Measurements from ENCODE around the gene USP6NL. TPM values are rescaled to one million over a fixed set of nuclear protein-coding genes. Genes with fewer than 3 reads are reported as not detected.
A peak's percentile ranks its signal among the peaks of the same experiment; 100 is the strongest.

Gene USP6NL
- polyA plus RNA-seq, 3 donors: 5.5 to 7.7 (median 6.7) TPM

DNA sequence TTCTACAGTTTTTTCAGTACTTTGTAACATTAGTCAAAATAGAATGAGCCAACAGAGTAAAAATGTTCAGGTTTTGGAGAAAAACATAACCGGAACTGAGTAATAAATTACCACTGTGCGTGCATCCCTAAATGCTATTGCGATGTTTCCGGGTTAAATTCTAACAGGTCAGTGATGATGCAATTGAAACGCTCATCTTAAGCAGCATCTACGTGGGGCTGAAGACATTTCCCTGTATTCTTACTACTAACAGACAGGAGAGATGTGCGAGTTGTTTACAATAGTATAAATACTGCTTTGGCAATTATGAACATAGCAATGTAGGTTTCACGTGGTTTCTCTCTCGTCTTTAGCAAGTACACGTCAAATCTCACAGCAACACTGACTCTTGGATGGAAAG, 149.4 kb downstream of the USP6NL start:
- H3K27me3 ChIP-seq (ENCODE audit: control insufficient read depth in 2 of 2, insufficient read depth in 2 of 2, low read length in 2 of 2): no peaks in the 10 kb centered on the region
- peaks cover 22 to 39% of the 10 kb centered on the region in 2 donors for H3K36me3 ChIP-seq (replicated peaks in 1 of 2; ENCODE audit: control insufficient read depth in 1 of 2, insufficient read depth in 2 of 2, low read length in 2 of 2)
- no peaks in the 10 kb centered on the region for H4K20me1 ChIP-seq (ENCODE audit: insufficient read depth, low read length)
- H3K4me3 Mint-ChIP-seq: no peak overlapping the region
- H3K36me3 Mint-ChIP-seq: peaks cover 40 to 46% of the 10 kb centered on the region in 2 donors
- intact Hi-C loops (cut with micrococcal nuclease): no loop called here
- no peak overlapping the region for H2AFZ ChIP-seq (ENCODE audit: insufficient read depth, low read depth, low read length, poor library complexity, severe bottlenecking)
- H3K9me3 ChIP-seq (replicated peaks in 1 of 2; ENCODE audit: control insufficient read depth in 1 of 2, insufficient read depth in 1 of 2, low read length in 2 of 2): no peaks in the 10 kb centered on the region
- no peak overlapping the region for H3K9ac ChIP-seq (ENCODE audit: insufficient read depth, low read length, poor library complexity, severe bottlenecking)
- H3K27ac Mint-ChIP-seq: peak overlapping the region in 1 of 7 donors; percentile 13
- TF ChIP-seq CTCF (IDR thresholded peaks at IDR 0.05): no peak
- 96% methylated on average over 6 of the region's 10 CpGs for WGBS (ENCODE audit: insufficient coverage)
- DNase-seq: no peak
- peaks cover 0 to 1% (median 0%) of the 10 kb centered on the region in 3 donors for H3K27me3 Mint-ChIP-seq (ENCODE audit: low read depth in 3 of 3)
- no peak overlapping the region for H3K27ac ChIP-seq (ENCODE audit: low read depth in 1 of 2, low read length in 2 of 2)
- no peaks in the 10 kb centered on the region for H3K4me1 ChIP-seq (ENCODE audit: control insufficient read depth in 1 of 2, insufficient read depth in 2 of 2, low read length in 2 of 2)
- no peaks in the 10 kb centered on the region for H3K4me1 Mint-ChIP-seq
- no peak overlapping the region for H3K4me3 ChIP-seq (replicated peaks in 1 of 3; ENCODE audit: low read depth in 2 of 3, low read length in 3 of 3)
- H3K79me2 ChIP-seq (ENCODE audit: insufficient read depth, low read length): no peaks in the 10 kb centered on the region
- no peak overlapping the region for H3K4me2 ChIP-seq (replicated peaks; ENCODE audit: extremely low read depth, low read length, poor library complexity, severe bottlenecking)
- H3K9me3 Mint-ChIP-seq: no peaks in the 10 kb centered on the region

GRCh38 chr10:11457336-11457735, 154.1 kb downstream of the USP6NL start:
- Histone ChIP-seq H3K79me2 (ENCODE audit: insufficient read depth, low read length) (no peaks in the 10 kb centered on the region), H2AFZ (ENCODE audit: insufficient read depth, low read depth, low read length, poor library complexity, severe bottlenecking) (no peak overlapping the region), H3K27ac (ENCODE audit: low read depth in 1 of 2, low read length in 2 of 2) (no peak overlapping the region), H4K20me1 (ENCODE audit: insufficient read depth, low read length) (no peaks in the 10 kb centered on the region), H3K27me3 (ENCODE audit: control insufficient read depth in 2 of 2, insufficient read depth in 2 of 2, low read length in 2 of 2) (no peaks in the 10 kb centered on the region), H3K9me3 (replicated peaks in 1 of 2; ENCODE audit: control insufficient read depth in 1 of 2, insufficient read depth in 1 of 2, low read length in 2 of 2) (no peaks in the 10 kb centered on the region), H3K4me3 (replicated peaks in 1 of 3; ENCODE audit: low read depth in 2 of 3, low read length in 3 of 3) (no peak overlapping the region), H3K4me1 (ENCODE audit: control insufficient read depth in 1 of 2, insufficient read depth in 2 of 2, low read length in 2 of 2) (no peaks in the 10 kb centered on the region), H3K36me3 (replicated peaks in 1 of 2; ENCODE audit: control insufficient read depth in 1 of 2, insufficient read depth in 2 of 2, low read length in 2 of 2) (peaks cover 8 to 12% of the 10 kb centered on the region in 2 donors), H3K4me2 (replicated peaks; ENCODE audit: extremely low read depth, low read length, poor library complexity, severe bottlenecking) (no peak overlapping the region), H3K9ac (ENCODE audit: insufficient read depth, low read length, poor library complexity, severe bottlenecking) (no peak overlapping the region)
- DNase-seq: no peak
- 100% methylated on average over 2 of the region's 2 CpGs for WGBS (ENCODE audit: insufficient coverage)
- H3K27me3 Mint-ChIP-seq (ENCODE audit: low read depth in 3 of 3): peaks cover 0 to 3% (median 0%) of the 10 kb centered on the region in 3 donors
- peaks cover 0 to 2% (median 0%) of the 10 kb centered on the region in 7 donors for H3K9me3 Mint-ChIP-seq
- H3K4me3 Mint-ChIP-seq: no peak overlapping the region
- no peaks in the 10 kb centered on the region for H3K4me1 Mint-ChIP-seq
- intact Hi-C loops (cut with micrococcal nuclease): no loop called here
- H3K27ac Mint-ChIP-seq: peak overlapping the region in 2 of 7 donors; percentile 10 to 58
- TF ChIP-seq CTCF (IDR thresholded peaks at IDR 0.05): no peak
- peaks cover 22% of the 10 kb centered on the region in 2 donors for H3K36me3 Mint-ChIP-seq

Data from CD14-positive monocyte (primary cell).